Measurements from ENCODE around the gene UBE2J2. TPM values are rescaled to one million over a fixed set of nuclear protein-coding genes. Genes with fewer than 3 reads are reported as not detected.

Gene UBE2J2
- total RNA-seq, 2 donors from 2014 or later = 69.9 to 72.7 TPM

DNA sequence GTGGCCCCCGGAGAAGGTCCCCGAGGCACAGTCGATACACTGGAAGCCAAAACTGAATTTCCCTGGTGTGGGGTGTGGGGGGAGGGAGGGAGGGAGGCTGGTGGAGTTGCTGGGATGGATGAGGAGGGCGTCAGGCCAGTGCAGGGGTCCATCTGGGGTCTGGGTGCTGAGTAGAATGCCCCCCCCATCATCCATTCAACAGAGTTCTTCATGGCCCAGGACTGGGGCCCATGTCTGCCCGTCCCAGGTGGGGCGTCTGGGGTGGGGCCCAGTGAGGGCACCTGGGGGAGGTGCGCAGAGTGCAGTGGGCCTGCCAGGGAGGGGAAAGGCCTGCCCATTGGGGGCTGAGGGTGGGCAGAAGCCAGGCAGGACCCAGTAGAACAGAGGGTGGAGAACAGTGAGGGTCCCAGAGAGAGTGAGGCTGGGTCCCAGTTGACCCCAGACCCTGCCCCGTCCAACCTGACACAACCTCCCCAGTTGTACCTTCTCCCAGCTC is 69.2 kb downstream of the UBE2J2 start:
- Histone ChIP-seq H3K27ac (ENCODE audit: low read depth, low read length) (no peak overlapping the region), H3K9ac (ENCODE audit: extremely low read depth, low read length, poor library complexity, severe bottlenecking) (no peak overlapping the region), H3K4me3 (ENCODE audit: low read length) (no peak overlapping the region), H3K9me3 (ENCODE audit: control insufficient read depth, low read length) (no peaks in the 10 kb centered on the region), H3K36me3 (ENCODE audit: control insufficient read depth, insufficient read depth, low read length) (no peaks in the 10 kb centered on the region), H3K27me3 (ENCODE audit: control insufficient read depth, insufficient read depth, low read length, poor library complexity, severe bottlenecking) (peaks cover 36% of the 10 kb centered on the region), H3K4me1 (ENCODE audit: control insufficient read depth, insufficient read depth, low read length) (no peaks in the 10 kb centered on the region)
- H3K4me3 Mint-ChIP-seq = no peak overlapping the region
- no peaks in the 10 kb centered on the region for H3K4me1 Mint-ChIP-seq
- WGBS, 2 experiments (ENCODE audit: insufficient coverage in 1 of 2, insufficient read length in 1 of 2) = 88 to 100% methylated on average over 2 to 7 of the region's 8 CpGs
- H3K9me3 Mint-ChIP-seq = no peaks in the 10 kb centered on the region
- TF ChIP-seq, protein P1, sequence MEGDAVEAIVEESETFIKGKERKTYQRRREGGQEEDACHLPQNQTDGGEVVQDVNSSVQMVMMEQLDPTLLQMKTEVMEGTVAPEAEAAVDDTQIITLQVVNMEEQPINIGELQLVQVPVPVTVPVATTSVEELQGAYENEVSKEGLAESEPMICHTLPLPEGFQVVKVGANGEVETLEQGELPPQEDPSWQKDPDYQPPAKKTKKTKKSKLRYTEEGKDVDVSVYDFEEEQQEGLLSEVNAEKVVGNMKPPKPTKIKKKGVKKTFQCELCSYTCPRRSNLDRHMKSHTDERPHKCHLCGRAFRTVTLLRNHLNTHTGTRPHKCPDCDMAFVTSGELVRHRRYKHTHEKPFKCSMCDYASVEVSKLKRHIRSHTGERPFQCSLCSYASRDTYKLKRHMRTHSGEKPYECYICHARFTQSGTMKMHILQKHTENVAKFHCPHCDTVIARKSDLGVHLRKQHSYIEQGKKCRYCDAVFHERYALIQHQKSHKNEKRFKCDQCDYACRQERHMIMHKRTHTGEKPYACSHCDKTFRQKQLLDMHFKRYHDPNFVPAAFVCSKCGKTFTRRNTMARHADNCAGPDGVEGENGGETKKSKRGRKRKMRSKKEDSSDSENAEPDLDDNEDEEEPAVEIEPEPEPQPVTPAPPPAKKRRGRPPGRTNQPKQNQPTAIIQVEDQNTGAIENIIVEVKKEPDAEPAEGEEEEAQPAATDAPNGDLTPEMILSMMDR (conservative IDR thresholded peaks at IDR 0.05) = no peak
- no peak overlapping the region for H3K27ac Mint-ChIP-seq
- peaks cover 1% of the 10 kb centered on the region for H3K27me3 Mint-ChIP-seq (ENCODE audit: insufficient read depth)
- no peak for DNase-seq
- H3K36me3 Mint-ChIP-seq (ENCODE audit: low read depth) = no peaks in the 10 kb centered on the region

Small RNAs within 50 kb of the gene (microRNA-seq; reads per million reads assigned to microRNA genes)
- gene MIR6726 (ENCODE audit: borderline microRNAs expressed) (not detected), gene MIR6727 (ENCODE audit: borderline microRNAs expressed) (not detected)

Other genes with a start within 250 kb of the UBE2J2 start
- not detected for gene RNF223, start 199.5 kb downstream of the UBE2J2 start, total RNA-seq
- gene C1orf159, start 157.8 kb downstream of the UBE2J2 start, total RNA-seq = 10 to 100 TPM; 23.1 to 29.5 TPM
- gene TTLL10, start 100.0 kb downstream of the UBE2J2 start, total RNA-seq = 1 to 10 TPM in 1 of 2 donors, under 1 TPM in 1; 0.93 to 1.2 TPM
- gene TNFRSF18, start 67.3 kb downstream of the UBE2J2 start, total RNA-seq = 1 to 10 TPM in 1 of 2 donors, under 1 TPM in 1; 0.95 to 1.7 TPM
- gene TNFRSF4, start 59.7 kb downstream of the UBE2J2 start, total RNA-seq = under 1 TPM in 1 of 2 donors, not detected in 1; 0.20 TPM
- 10 to 100 TPM; 85.9 to 95.6 TPM for gene SDF4, start 41.9 kb downstream of the UBE2J2 start, total RNA-seq
- 10 to 100 TPM; 24.8 to 31.5 TPM for gene B3GALT6, start 41.6 kb downstream of the UBE2J2 start, total RNA-seq
- gene C1QTNF12, start 27.1 kb downstream of the UBE2J2 start, total RNA-seq = 10 to 100 TPM in 1 of 2 donors, 1 to 10 TPM in 1; 8.1 to 13.5 TPM
- gene SCNN1D, start 6.6 kb upstream of the UBE2J2 start, total RNA-seq = 1 to 10 TPM; 5.4 TPM
- gene ACAP3, start 34.1 kb upstream of the UBE2J2 start, total RNA-seq = 10 to 100 TPM; 36.8 to 43.5 TPM
- gene PUSL1, start 34.7 kb upstream of the UBE2J2 start, total RNA-seq = 10 to 100 TPM; 21.7 to 23.8 TPM
- 100 to 1,000 TPM; 146 to 153 TPM for gene INTS11, start 50.8 kb upstream of the UBE2J2 start, total RNA-seq
- gene CPTP, start 50.9 kb upstream of the UBE2J2 start, total RNA-seq = 10 to 100 TPM; 12.0 to 13.6 TPM
- gene TAS1R3, start 57.4 kb upstream of the UBE2J2 start, total RNA-seq = under 1 TPM; 0.09 to 0.35 TPM
- 10 to 100 TPM; 71.9 to 73.3 TPM for gene DVL1, start 75.6 kb upstream of the UBE2J2 start, total RNA-seq
- gene MXRA8, start 84.7 kb upstream of the UBE2J2 start, total RNA-seq = 10 to 100 TPM; 28.3 to 29.2 TPM
- gene AURKAIP1, start 101.4 kb upstream of the UBE2J2 start, total RNA-seq = 100 to 1,000 TPM; 159 to 162 TPM
- gene CCNL2, start 125.5 kb upstream of the UBE2J2 start, total RNA-seq = 100 to 1,000 TPM; 187 to 244 TPM
- gene MRPL20, start 133.4 kb upstream of the UBE2J2 start, total RNA-seq = 100 to 1,000 TPM; 109 to 129 TPM
- gene ANKRD65, start 147.4 kb upstream of the UBE2J2 start, total RNA-seq = 1 to 10 TPM; 1.6 TPM
- gene VWA1, start 161.8 kb upstream of the UBE2J2 start, total RNA-seq = 10 to 100 TPM; 12.7 to 17.4 TPM
- gene ATAD3C, start 175.8 kb upstream of the UBE2J2 start, total RNA-seq = under 1 TPM; 0.55 TPM
- gene ATAD3B, start 197.9 kb upstream of the UBE2J2 start, total RNA-seq = 10 to 100 TPM; 41.8 to 47.4 TPM
- 10 to 100 TPM; 42.8 to 47.6 TPM for gene ATAD3A, start 238.3 kb upstream of the UBE2J2 start, total RNA-seq